Skin of body (tissue), 2 donors: ENCODE measurements around the gene HSPG2. TPM values are rescaled to one million over a fixed set of nuclear protein-coding genes. Genes with fewer than 3 reads are reported as not detected.

ENCODE experiments used
- DNase-seq: peaks from one replicate; lab custom pipeline; 2025; lab: John Stamatoyannopoulos, UW
- total RNA-seq: library from RNA; depleted of rRNA; stranded (reverse); fragments of >200 nt; gene quantifications from one replicate; pipeline ENCODE4 v1.2.3, GENCODE V29; 2014

HSPG2 gene
- total RNA-seq, 1 donor from 2014 or later, result 121 TPM

DNA sequence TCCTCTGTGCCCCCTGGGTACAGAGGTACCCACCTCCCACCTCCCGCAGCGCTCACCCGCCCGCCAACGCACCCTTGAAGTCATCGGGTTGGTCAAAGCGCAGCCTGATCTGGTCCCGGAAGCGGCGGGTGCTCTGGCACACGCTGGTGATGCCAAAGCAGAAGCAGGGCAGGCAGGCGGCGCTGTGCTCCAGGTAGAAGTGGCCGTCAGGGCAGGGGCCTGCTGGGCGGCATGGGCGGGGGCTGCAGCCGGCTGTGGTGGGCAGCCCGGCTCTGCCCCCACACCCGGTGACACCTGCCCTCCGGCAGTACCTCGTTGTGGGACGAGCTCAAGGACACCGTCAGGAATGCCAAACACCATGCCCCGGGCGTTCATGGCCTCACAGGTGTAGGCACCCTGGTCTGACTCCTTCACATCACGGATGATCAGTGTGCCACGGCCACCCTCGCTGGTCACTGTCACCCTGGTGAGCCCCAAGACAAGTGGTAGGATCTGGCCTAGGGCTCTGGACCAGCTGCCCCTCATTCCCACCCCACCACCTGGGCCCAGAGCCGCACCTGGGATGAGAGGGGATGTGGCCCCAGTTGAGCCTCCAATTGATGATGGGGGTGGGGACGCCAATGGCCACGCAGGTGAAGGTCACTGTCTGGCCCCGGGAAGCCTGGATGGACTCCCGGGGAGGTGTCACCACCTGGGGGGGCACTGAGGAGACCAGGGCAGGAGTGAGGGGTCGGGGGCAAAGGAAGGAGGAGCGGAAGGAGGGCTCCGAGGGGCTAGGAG, 52.5 kb downstream of the HSPG2 start:
- no peak for DNase-seq

DNA sequence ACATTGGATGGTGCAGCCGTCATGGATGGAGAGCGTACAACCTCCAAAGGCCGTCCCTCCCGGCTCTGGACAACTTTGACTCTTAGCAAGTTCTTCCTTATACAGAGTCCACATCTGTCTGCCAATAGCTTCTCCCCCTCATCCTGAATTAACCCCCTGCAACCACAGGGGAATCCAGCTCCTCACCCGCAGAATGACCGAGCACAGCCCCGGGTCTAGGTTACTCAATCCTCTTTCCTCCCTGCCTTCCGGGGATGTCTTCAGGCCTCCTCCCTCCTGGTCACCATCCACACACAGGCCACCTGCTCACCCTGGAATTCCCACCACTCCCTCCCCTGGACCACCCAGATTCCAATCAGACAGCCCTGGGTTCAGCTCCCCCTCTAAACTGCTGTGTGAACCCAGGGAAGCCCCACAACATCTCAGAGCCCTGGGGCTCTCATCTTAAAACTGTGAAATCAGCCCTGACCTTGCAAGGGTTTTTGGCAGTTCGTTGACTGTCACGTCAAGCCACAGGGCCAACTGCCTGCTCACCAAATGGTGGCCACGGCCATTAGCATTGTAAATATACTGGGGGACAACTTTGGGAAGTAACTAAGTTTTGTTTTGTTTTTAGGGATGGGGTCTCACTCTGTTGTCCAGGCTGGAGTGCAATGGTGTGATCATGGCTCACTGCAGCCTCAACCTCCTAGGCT, 54.2 kb downstream of the HSPG2 start:
- no peak for DNase-seq

DNA sequence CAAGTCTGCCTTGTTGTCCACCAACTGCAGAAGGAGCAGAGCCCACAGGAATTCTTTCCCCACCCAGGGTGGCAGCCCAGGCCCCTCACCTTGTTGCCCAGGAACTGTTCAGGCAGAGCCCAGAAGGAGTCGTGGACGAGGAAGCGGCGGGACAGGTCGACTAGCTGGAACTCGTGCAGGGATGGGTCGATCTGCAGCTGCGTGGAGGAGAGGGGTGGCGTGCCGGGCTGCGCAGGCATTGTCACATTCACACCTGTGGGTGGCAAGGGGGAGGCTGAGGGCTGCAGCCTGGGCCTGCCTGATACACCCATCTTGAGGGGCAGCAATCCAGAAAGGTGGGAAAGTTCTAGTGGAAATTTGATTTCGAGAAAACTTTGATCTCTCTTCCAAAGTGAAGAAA, 55.9 kb downstream of the HSPG2 start:
- no peak for DNase-seq

DNA sequence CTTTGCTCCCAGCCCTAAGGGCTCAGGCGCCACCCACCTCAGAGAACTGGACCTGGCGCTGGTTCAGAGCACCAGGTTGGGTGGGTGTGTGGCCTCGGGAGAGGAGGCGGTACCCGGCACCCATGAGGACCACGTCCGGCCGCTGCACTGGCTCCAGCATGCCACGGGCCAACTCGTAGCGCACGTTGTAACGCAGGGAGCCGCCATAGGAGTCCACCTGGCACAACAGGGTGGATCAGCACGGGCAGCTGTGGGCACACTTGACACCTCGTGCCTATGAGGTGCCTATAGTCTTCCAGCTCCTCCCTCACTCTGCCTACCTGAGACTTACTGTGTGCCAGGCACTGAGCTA, 56.5 kb downstream of the HSPG2 start:
- no peak for DNase-seq

DNA sequence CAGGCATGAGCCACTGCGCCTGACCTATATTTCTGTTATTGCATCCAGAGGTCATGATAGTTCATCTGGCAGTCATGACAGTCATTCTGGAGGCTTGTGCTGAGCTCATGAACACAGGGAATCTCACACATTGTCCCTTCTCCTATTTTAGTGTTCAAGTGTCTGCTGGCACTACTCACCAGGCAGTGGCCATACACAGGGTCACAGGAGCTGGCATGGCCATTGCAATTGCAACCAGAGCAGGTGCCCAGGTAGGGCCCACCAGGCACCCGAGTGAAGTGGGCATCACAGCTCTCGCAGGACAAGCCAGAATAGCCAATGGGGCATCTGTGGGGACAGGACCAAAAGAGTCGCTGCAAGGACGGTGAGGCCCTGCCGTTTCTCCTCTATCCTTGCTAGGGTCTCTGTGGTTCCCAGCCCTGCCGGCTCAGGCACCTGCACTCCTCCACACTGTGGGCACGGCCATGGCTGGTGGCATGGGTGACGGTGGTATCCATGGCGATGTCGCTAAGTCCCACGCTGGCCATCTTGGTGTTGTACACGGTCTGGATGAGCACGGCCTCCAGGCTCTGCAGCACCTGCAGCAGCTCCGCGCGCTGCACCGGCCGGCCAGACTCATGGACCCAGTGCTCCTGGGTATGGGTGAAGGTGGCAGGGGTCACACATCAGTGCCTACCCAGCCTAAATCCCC, 57.0 kb downstream of the HSPG2 start:
- DNase-seq, result no peak

DNA sequence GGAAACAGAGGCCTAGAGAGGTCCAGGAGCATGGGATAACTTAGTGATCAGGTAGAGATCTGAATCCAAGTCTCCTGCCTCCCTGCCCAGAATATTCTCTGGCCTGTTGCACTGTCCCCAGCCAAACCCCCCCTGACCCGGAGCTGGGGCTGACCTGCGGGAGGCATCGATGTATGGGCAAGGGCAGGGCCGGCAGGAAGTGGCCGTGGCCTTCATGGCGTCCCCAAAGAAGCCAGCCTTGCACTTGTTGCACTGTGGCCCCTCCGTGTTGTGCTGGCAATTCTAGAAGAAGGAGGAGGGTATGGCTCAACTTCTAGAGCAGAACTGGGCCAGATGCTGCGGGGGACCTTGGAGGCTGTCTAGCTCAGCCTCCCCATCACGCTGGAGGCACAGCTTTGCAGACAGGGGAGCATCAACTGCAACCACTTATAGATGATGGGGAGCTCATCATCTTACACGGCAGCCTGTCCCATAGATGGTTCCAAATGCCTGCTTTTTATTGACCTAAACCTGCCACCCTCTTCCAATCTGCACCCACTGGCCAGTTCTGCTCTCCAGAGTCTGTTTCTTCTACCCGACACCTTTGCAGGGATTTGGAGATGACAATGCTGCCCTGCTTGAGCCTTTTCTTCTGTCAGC, 58.2 kb downstream of the HSPG2 start:
- DNase-seq, result no peak

DNA sequence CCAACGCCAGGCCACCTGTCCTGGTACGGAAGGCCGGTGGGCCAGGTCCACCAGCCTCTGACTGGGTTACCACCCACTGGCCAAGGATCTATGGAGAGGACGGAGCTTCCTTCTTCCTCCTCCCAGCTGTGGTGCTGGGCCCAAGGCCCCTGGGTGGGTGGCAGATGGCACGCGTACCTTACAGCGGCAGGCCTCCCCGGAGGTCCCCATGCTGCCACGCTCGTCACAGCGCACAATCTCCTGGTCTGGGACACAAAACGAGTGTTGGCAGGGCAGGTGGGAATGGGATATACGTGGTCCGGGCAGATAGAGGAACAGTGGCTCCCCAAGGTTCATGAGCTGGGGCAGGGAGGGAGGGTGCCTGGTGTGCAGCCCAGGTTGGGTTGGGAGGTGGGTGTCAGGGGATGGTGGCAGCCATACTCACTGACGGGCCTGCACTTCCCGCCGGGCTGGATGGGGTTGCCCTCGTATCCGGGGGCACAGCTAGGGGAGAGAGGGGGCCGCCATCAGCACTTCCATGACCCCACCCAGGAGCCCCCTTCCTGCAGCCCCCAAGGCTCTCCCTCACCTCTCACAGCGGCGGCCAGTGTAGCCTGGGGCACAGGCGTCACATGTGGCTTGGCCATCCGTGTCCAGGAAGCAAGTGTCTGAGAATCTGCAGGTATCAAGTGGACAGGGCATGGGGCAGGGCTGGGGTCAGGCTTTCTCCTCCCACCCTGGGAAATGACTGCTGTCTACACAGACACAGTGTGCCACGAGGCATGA, 58.9 kb downstream of the HSPG2 start:
- DNase-seq, result no peak

DNA sequence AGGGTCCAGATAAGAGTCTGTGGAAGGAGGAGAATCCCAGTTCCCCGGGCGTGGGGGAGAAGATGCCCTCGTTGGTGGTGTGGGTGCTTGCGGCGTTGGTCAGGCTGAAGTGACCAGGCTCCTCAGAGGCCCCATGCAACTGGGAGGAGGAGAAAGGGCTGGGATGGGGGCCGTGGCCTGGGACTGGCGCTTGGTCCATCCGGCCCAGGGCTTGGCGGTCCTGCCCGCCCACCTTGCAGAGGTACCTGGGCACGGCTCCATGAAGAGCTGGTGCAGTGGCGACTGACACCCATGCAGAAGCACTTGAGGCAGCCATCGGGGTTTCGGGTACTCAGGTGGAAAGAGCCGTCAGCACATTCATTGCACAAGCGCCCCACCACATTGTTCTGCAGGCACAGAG, 60.8 kb downstream of the HSPG2 start:
- no peak for DNase-seq

DNA sequence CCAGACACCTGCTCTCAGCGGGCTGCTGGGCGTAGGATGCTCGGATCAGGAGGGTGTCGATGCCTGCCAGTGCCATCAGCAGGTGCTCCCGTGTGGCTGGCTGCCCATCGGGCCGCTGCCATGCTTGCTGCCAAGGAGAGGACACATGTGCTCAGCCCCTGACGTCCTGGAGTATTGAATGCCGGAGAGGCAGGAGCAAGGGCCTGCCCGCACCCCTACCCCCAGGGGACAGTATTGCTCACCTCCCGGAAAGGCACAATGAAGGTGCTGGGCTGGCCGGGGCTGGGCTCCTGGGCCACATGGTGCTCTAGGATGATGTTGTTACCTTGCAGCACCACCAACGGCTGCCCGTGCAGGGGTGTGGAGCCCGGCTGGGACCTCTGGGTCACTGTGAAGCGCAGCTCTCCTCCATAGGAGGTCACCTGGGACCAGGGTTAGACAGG, 61.5 kb downstream of the HSPG2 start:
- DNase-seq, result no peak

DNA sequence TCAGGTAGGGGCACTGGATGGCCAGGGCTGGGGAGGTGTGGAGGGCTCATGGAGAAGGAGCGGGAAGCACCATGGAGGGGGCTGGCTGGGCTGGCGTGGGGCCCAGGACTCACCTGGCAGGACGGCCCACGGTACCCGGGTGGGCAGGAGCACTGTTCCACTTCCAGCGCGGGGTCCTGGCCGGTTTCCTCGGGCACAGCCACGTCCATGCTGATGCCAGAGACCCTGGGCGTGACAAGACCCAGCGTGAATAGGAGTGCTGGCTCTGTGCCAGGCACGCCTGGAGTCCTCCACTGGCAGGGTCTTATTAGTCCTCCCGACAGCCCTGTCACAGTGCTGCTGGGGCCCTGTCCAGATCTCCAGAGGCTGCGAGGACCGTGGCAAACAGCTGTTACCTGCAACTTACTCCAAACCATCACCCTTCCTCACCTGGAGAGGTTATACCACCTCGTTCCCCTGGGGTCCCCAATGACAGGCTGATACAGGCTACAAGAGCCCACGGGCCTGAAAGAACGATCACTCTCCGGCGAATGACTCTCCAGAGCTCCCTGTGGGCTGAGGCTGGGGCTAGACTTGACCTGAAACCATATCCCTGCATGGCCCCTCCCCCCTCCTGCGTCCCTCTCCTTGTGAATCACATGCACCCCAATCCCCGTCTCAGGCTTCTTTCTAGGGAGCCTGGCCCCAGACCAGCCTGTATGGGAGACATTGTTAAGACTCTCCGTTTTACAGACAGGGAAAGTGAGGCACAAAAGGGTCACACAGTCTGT, 62.1 kb downstream of the HSPG2 start:
- no peak for DNase-seq

DNA sequence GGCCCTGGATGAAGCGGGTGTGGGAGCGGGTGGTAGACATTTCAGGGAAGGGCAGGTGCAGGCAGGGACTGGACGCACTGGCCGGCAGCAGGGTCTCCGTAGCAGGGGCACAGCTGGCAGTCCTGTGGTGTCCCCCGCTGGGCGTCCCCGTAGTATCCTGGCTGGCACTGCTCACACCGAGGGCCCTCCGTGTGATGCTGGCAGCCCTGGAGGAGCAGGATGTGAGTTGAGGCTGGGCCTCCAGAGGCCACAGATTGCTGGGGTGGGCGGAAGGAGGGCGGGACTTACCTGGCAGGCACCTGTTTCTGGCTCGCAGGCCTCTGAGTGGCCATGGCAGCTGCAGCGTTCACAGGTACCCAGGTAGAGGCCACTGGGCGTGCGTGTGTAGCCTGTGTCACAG, 62.8 kb downstream of the HSPG2 start:
- no peak for DNase-seq

DNA sequence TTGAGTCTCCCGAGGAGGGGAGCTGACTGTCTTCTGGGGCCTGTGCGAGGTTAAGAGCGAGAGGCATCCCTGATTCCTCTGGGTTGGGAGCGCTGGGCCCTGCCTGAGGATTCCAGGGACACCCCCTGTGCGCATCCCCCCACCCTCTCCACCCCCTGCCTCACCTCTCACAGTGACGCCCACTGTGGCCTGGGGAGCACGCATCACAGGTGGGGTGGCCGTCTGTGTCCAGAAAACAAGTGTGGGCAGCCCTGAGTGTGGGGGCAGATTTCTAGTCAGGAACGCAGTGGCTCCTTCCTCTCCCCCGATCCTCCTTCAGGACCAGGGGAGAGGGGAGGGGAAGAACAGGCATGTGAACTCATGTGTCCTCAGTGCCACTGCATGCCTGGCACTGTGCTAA, 63.3 kb downstream of the HSPG2 start:
- no peak for DNase-seq

DNA sequence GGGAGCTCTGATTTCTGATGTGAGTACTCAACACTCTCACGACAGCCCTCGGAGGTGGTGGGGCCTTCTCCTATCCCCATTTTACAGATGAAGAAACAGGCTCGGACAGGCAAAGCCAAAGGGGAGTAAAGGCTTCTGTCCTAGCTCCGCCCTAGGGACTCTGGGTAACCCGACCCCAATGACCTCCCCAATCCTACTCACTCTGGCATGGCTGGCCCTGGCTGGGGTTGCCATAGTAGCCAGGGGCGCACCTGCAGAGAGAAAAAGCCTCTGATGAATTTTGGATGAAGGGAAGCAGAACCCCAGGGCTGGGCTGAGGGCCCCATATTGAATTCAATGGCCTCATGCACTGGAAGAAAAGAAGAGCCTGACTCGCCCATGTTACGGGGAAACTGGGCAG, 63.9 kb downstream of the HSPG2 start:
- DNase-seq, result no peak

DNA sequence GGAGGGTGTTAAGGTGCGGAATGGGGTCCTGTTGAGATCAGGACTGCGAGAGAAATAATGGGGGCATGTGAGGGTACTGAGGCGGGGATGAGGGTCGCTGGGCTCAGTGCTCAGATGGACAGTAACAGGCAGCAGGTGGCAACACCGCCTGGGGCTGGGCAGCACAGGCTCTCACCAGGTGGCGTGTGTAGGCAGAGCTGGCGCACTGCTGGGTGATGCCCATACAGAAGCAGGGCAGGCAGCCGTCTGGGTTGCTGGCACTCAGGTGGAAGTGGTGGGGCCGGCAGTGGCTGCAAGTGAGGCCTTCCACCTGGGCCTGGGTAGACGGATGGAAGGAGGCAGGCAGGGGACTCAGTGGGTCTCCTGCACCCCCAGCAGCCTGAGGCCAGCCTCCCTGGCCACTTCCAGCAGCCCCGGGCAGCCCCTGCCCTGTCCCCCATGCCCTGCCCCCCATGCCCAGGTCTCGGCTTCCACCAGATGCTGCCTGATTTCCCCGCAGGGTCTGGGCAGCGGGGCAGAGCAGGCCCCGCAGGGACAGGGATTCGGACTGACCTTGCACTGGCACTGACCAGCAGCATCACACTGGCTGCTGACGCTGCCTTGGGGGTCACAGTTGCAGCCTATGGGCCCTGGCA, 64.5 kb downstream of the HSPG2 start:
- no peak for DNase-seq

DNA sequence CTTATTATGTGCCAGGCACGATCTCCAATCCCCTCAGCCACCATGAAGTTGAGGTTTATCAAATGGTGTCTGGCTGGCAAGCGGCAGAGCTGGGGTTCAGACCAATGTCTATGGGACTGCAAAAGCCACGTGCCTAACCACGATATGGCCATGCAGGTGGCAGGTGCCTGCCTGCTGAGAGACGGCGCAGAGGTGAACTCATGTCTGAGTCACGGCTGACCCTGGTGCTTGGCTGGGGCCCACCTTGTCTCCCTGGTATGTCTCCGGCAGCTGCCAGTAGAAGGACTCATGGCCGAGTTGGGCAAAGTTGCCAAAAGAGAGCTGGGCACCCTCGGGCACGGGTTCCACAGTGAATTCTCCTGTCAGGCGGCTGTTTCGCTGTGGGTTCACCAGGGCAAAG, 65.2 kb downstream of the HSPG2 start:
- no peak for DNase-seq

DNA sequence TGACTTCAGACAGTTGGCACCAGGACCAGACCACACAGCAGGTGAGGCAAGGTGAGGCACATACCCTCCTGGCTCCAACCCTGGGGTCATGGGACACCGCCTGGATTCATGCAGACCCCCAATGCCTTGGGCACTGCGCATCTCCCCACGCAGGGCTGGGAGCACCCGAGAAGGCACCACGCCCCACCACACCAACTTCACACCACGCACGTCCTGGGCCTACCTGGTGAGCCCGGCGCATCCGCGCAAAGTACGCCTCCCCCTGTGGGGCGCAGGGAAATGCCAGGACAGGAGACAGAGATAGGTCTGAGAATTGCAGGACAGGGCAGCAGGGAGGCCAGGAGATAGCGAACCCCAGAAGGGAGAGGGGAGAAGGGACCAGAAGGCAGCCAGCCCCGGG, 66.5 kb downstream of the HSPG2 start:
- no peak for DNase-seq

DNA sequence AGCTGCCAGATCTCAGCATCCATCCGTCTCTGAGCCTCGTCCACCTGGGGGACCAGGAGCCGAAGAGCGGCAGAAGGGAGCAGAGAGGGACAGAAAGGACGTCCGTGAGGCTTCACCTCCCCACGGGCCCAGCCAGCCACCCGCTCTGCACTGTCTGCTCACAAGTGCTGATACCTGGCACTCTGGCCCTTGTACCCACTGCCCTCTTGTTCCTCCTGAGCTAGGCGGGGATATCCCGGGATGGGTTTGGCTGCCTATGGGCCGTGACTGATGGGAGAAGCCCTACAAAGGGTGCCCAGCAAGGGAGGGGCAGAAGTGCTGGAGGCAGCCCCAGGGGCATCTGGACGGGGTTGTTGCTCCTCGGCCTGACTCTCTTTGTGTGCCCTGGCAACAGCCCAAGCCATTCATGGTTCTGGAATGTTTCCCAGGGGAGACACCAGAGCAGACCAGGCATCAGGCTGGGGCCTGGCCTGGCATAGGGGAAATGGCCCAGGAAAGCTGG, 67.4 kb downstream of the HSPG2 start:
- DNase-seq, result no peak

DNA sequence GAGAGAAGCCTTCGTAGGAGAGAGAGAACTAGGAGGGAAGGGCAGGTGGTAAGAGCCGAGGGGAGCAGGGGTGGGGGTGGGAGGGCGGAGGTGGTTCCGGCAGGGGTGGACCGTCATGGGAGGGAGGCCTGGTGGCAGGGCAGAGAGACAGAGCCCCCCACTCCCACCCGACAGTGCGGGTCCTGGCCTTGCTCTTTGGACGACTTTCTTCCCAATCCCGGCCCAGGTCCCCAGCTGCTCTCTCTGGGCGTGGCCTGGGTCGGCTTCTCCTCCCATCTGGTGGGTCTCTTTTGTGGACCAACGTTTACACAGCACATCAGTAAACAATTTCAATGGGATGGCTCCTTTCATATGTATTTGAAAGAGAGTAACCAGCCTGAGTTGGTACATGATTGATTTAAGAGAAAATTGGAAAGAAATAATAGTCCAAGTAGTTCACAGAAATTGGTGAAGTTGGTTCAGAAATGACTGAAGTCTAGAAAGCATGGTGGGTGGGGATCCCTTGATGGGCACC, 68.1 kb downstream of the HSPG2 start:
- DNase-seq, result no peak

DNA sequence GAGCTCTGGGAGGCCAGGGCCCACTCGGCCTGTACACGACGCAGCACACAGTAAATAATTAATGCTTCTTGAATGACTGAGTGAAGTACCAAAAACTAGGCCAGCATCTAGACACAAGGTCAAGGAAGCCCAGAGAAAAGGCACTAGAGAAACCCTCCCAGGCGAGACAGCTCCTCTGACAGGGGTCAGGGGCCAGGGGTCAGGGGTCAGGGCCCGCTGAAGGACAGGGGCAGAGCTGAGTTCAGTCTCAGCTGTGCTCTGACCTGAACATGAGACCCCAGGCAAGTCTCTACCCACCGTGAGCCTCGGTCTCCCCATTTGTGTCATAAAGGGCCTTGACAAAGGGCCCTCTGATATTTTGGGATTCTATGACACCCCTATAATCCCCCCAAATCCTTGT, 68.6 kb downstream of the HSPG2 start:
- no peak for DNase-seq
